H1 (cell line): ENCODE measurements around the gene TTLL5.
A peak's percentile ranks its signal among the peaks of the same experiment; 100 is the strongest.

Experiments
- CBX8 ChIP-seq: fragments of 300-800, 300-1000 bp; sonication (generic); IDR thresholded peaks from 2 replicates; pipeline ENCODE4 v1.7.1; 2016; ENCODE audit warnings: low read depth, low read length, borderline replicate concordance
- CHD2 ChIP-seq: IDR thresholded peaks from 2 replicates; pipeline ENCODE4 v1.6.1; 2012; ENCODE audit warnings: low read length, improper control_type of control experiment
- EZH2 ChIP-seq: fragments of 200-600 bp; sonication (generic); IDR thresholded peaks from 2 replicates; pipeline ENCODE4 v1.7.1; 2012; ENCODE audit warnings: low read depth, mild to moderate bottlenecking, moderate library complexity, low read length, inconsistent platforms; ENCODE audit not compliant: severe bottlenecking
- GABPA ChIP-seq: IDR thresholded peaks from 2 replicates; pipeline ENCODE4 v1.6.1; 2011; ENCODE audit warnings: mild to moderate bottlenecking, low read length, moderate library complexity, borderline replicate concordance; ENCODE audit not compliant: insufficient read depth
- HDAC6 ChIP-seq: IDR thresholded peaks from one replicate; pipeline ENCODE4 v1.7.1; 2012; ENCODE audit warnings: low read depth, mild to moderate bottlenecking, inconsistent platforms, low read length, moderate library complexity
- JUND ChIP-seq: IDR thresholded peaks from 2 replicates; pipeline ENCODE4 v1.6.1; 2011; ENCODE audit warnings: mild to moderate bottlenecking, improper control_type of control experiment, low read length
- POLR2AphosphoS5 ChIP-seq: IDR thresholded peaks from 2 replicates; pipeline ENCODE4 v1.6.1; 2011; ENCODE audit warnings: low read depth, low read length
- RAD21 ChIP-seq, 2 experiments: IDR thresholded peaks in 1 of 2; conservative IDR thresholded peaks in 1 of 2; 2 replicates each; pipeline ENCODE4 v1.6.1; 2011; ENCODE audit warnings: low read depth in 2 of 2, low read length in 2 of 2, improper control_type of control experiment in 1 of 2, inconsistent platforms in 1 of 2, mild to moderate bottlenecking in 1 of 2, moderate library complexity in 1 of 2
- TCF12 ChIP-seq: IDR thresholded peaks from 2 replicates; pipeline ENCODE4 v1.6.1; 2011; ENCODE audit warnings: low read depth, mild to moderate bottlenecking, low read length
- TF ChIP-seq, protein P1 (sequence below): IDR thresholded peaks from 2 replicates; pipeline ENCODE4 v1.6.1; 2011; ENCODE audit warnings: low read length, improper control_type of control experiment
- TF ChIP-seq, protein P2 (sequence below), 3 experiments: IDR thresholded peaks; 1 replicate in 2 of 3; 2 replicates in 1 of 3; pipeline versions ENCODE4 v1.5.1 to v1.6.1; 2011; ENCODE audit warnings: low read length in 3 of 3, mild to moderate bottlenecking in 3 of 3, inconsistent platforms in 2 of 3, low read depth in 1 of 3, moderate library complexity in 1 of 3; ENCODE audit not compliant: insufficient read depth in 1 of 3; ENCODE audit errors: control extremely low read depth in 1 of 3
- TF ChIP-seq, protein P3 (sequence below): IDR thresholded peaks from 2 replicates; pipeline ENCODE4 v1.6.1; 2011; ENCODE audit warnings: low read depth, mild to moderate bottlenecking, low read length; ENCODE audit not compliant: insufficient read depth

DNA sequence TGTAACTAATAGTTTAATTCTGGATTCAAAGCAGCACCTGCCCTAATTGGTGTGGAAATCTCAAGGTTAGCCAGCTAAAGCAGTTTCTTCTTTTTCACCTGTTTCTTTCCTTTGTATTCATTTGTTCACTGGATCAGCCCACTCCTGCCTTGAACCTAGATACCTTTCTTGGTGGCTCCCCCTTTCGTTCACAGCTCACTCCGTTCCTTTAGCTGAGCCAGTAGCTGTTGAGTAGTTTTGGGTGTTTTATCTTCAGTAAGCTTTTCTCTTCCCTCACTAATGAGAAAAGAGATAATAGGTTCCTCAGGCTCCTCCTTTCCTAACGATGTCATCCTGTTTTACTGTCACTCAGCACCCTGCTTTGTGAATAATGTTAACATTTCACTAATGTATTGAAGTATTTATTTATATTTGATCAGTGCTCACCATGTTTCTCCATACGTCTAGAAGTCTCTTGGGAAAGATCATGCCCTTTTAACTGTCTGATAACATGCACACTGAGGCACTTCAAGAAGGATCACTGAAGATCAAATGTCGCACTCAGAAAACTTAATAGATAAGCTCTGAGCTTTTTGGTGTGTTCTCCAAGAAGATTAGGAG, 199.6 kb downstream of the TTLL5 start:
- TF ChIP-seq, protein P1, sequence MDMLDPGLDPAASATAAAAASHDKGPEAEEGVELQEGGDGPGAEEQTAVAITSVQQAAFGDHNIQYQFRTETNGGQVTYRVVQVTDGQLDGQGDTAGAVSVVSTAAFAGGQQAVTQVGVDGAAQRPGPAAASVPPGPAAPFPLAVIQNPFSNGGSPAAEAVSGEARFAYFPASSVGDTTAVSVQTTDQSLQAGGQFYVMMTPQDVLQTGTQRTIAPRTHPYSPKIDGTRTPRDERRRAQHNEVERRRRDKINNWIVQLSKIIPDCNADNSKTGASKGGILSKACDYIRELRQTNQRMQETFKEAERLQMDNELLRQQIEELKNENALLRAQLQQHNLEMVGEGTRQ, result no peak
- TF ChIP-seq, protein P2, sequence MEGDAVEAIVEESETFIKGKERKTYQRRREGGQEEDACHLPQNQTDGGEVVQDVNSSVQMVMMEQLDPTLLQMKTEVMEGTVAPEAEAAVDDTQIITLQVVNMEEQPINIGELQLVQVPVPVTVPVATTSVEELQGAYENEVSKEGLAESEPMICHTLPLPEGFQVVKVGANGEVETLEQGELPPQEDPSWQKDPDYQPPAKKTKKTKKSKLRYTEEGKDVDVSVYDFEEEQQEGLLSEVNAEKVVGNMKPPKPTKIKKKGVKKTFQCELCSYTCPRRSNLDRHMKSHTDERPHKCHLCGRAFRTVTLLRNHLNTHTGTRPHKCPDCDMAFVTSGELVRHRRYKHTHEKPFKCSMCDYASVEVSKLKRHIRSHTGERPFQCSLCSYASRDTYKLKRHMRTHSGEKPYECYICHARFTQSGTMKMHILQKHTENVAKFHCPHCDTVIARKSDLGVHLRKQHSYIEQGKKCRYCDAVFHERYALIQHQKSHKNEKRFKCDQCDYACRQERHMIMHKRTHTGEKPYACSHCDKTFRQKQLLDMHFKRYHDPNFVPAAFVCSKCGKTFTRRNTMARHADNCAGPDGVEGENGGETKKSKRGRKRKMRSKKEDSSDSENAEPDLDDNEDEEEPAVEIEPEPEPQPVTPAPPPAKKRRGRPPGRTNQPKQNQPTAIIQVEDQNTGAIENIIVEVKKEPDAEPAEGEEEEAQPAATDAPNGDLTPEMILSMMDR (IDR thresholded peaks at IDR 0.05; ENCODE audit: control extremely low read depth in 1 of 3, insufficient read depth in 1 of 3, low read depth in 1 of 3, low read length in 3 of 3), result peak in 1 of 3 experiments; percentile 18; a peak in 2 of 4 replicates
- TF ChIP-seq JUND (no peak), CBX8 (no peak), TCF12 (no peak), CHD2 (no peak), RAD21 (IDR thresholded peaks at IDR 0.05 in 1 of 2, conservative IDR thresholded peaks at IDR 0.05 in 1 of 2; ENCODE audit: low read depth in 2 of 2, low read length in 2 of 2) (peak; percentile 4 to 37; a peak in 2 of 4 replicates), POLR2AphosphoS5 (no peak), EZH2 (no peak), HDAC6 (no peak), GABPA (no peak)
- TF ChIP-seq, protein P3, sequence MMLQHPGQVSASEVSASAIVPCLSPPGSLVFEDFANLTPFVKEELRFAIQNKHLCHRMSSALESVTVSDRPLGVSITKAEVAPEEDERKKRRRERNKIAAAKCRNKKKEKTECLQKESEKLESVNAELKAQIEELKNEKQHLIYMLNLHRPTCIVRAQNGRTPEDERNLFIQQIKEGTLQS, result no peak
